Measurements from ENCODE around the gene ETF1. TPM values are rescaled to one million over a fixed set of nuclear protein-coding genes. Genes with fewer than 3 reads are reported as not detected.

Gene ETF1
- total RNA-seq, 4 donors from 2014 or later = 39.8 to 66.6 (median 54.1) TPM

DNA sequence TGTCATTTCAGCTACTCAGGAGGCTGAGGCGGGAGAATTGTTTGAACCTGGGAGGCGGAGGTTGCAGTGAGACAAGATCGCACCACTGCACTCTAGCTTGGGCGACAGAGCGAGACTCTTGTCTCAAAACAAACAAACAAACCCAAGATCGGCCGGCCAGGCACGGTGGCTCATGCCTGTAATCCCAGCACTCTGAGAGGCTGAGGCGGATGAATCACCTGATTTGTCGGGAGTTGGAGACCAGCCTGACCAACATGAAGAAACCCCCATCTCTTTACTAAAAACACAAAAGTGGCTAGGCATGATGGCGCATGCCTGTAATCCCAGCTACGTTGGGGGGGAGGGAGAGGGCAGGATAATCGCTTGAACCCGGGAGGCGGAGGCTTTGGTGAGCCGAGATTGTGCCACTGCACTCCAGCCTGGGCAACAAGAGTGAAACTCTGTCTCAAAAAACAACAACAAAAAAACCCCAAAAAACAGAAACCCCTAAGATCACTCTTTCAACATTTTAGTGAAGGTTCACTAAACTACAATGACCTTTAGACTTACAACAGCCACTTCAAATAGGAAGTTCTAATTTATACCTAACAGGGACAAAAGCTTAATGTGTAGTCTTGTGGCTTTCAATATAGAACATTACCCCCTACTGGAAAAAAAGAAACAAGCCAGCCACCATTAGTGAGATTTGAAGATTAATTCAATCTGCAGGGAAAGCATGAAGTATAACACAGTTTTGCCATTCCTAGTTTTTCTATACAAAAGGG, 25.2 kb upstream of the ETF1 start:
- H3K36me3 ChIP-seq = peaks cover 0 to 85% (median 41%) of the 10 kb centered on the region in 4 donors
- H3K9me3 ChIP-seq = no peaks in the 10 kb centered on the region
- WGBS, 2 donors (ENCODE audit: low coverage in 1 of 2) = 89 to 94% methylated on average over 6 to 16 of the region's 16 CpGs
- H3K27me3 ChIP-seq = no peaks in the 10 kb centered on the region
- H3K4me3 ChIP-seq = no peak overlapping the region
- peaks cover 0 to 22% (median 0%) of the 10 kb centered on the region in 4 donors for H3K4me1 ChIP-seq
- TF ChIP-seq POLR2AphosphoS5 (IDR thresholded peaks at IDR 0.05) = no peak
- TF ChIP-seq, protein P1, sequence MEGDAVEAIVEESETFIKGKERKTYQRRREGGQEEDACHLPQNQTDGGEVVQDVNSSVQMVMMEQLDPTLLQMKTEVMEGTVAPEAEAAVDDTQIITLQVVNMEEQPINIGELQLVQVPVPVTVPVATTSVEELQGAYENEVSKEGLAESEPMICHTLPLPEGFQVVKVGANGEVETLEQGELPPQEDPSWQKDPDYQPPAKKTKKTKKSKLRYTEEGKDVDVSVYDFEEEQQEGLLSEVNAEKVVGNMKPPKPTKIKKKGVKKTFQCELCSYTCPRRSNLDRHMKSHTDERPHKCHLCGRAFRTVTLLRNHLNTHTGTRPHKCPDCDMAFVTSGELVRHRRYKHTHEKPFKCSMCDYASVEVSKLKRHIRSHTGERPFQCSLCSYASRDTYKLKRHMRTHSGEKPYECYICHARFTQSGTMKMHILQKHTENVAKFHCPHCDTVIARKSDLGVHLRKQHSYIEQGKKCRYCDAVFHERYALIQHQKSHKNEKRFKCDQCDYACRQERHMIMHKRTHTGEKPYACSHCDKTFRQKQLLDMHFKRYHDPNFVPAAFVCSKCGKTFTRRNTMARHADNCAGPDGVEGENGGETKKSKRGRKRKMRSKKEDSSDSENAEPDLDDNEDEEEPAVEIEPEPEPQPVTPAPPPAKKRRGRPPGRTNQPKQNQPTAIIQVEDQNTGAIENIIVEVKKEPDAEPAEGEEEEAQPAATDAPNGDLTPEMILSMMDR (IDR thresholded peaks at IDR 0.05) = no peak
- TF ChIP-seq POLR2A (IDR thresholded peaks at IDR 0.05) = no peak
- no peak for TF ChIP-seq EP300 (IDR thresholded peaks at IDR 0.05; ENCODE audit: low read depth)
- H3K27ac ChIP-seq = no peak overlapping the region
- intact Hi-C loops (cut with DNase I; ENCODE audit: low total_unique reads) = no loop called here
- DNase-seq = no peak
- in situ Hi-C loops (cut with MboI; ENCODE audit: low pct_ligation_motif_present in 1 of 4, low pct_unique_long_range_greater_than_20kb in 1 of 4, low sequenced_read_pairs in 3 of 4) = no loop called here

DNA sequence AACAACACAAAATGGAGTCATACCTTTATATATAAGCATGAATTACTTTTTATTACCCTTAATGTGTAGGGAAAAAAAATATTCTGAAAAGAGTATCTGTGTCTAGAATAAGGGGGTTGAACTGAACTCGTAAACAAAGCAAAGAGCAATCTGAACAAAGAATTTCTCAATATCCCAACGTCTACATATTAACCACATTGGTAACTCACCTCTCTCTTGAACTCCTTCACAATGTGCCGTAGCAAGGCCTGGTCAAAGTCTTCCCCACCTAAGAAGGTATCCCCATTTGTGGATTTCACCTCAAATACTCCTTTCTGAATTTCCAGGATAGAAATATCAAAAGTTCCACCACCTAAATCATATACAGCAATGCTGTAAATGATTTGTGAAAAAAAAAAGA, 23.8 kb upstream of the ETF1 start:
- H3K27me3 ChIP-seq = no peaks in the 10 kb centered on the region
- intact Hi-C loops (cut with DNase I; ENCODE audit: low total_unique reads) = no loop called here
- in situ Hi-C loops (cut with MboI; ENCODE audit: low pct_ligation_motif_present in 1 of 4, low pct_unique_long_range_greater_than_20kb in 1 of 4, low sequenced_read_pairs in 3 of 4) = no loop called here
- no peak overlapping the region for H3K4me3 ChIP-seq
- DNase-seq = no peak
- peaks cover 0 to 72% (median 34%) of the 10 kb centered on the region in 4 donors for H3K36me3 ChIP-seq
- H3K27ac ChIP-seq = no peak overlapping the region
- H3K4me1 ChIP-seq = peaks cover 0 to 13% (median 0%) of the 10 kb centered on the region in 4 donors
- H3K9me3 ChIP-seq = no peaks in the 10 kb centered on the region
- WGBS, 2 donors (ENCODE audit: low coverage in 1 of 2) = 80 to 82% methylated on average over 3 of the region's 3 CpGs
- TF ChIP-seq POLR2A (IDR thresholded peaks at IDR 0.05) = no peak
- TF ChIP-seq, protein P1 (IDR thresholded peaks at IDR 0.05) = no peak
- TF ChIP-seq EP300 (IDR thresholded peaks at IDR 0.05; ENCODE audit: low read depth) = no peak
- TF ChIP-seq POLR2AphosphoS5 (IDR thresholded peaks at IDR 0.05) = no peak

DNA sequence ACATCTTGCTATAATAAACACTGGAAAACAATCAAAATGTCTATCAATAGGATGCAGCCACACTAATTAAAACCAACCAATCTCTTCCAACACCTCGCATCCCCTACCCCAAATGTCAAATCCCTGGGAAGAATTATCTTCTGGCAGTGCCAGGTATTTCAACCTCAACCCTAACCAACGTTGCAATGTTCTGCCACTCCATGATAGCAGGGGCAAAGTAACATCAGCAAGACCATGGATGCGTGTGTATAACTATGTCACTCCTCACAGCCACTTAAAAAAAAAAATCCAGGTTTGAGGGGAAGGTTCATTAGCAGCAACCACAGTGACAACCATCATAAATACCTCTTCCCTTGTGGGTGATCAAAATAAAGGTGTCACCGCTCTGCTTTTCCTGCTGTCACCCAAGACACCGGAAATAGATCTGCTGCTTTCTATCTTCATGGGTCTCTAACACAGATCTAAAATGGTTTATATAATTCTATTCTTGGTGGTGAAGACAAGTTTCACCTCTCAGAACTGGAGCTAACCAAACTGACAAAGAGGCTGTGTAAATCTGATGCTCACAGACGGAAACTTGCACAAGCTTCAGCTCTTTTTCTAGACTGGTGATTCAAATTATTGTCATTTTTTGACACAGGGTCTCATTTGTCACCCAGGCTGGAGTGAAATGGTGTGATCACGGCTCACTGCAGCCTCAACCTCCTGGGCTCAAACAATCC, 22.2 kb upstream of the ETF1 start:
- Histone ChIP-seq H3K4me1 (peaks cover 0 to 13% (median 0%) of the 10 kb centered on the region in 4 donors), H3K4me3 (no peak overlapping the region), H3K36me3 (peaks cover under 1 to 75% (median 40%) of the 10 kb centered on the region in 4 donors), H3K9me3 (no peaks in the 10 kb centered on the region), H3K27ac (peak overlapping the region in 1 of 4 donors; percentile 2), H3K27me3 (no peaks in the 10 kb centered on the region)
- in situ Hi-C loops (cut with MboI; ENCODE audit: low pct_ligation_motif_present in 1 of 4, low pct_unique_long_range_greater_than_20kb in 1 of 4, low sequenced_read_pairs in 3 of 4) (no loop called here), intact Hi-C loops (cut with DNase I; ENCODE audit: low total_unique reads) (no loop called here)
- WGBS, 2 donors (ENCODE audit: low coverage in 1 of 2) = 77 to 98% methylated on average over 5 to 7 of the region's 7 CpGs
- no peak for DNase-seq
- TF ChIP-seq, protein P1 (IDR thresholded peaks at IDR 0.05) = no peak
- TF ChIP-seq POLR2A (IDR thresholded peaks at IDR 0.05) (no peak), EP300 (IDR thresholded peaks at IDR 0.05; ENCODE audit: low read depth) (no peak), POLR2AphosphoS5 (IDR thresholded peaks at IDR 0.05) (no peak)

DNA sequence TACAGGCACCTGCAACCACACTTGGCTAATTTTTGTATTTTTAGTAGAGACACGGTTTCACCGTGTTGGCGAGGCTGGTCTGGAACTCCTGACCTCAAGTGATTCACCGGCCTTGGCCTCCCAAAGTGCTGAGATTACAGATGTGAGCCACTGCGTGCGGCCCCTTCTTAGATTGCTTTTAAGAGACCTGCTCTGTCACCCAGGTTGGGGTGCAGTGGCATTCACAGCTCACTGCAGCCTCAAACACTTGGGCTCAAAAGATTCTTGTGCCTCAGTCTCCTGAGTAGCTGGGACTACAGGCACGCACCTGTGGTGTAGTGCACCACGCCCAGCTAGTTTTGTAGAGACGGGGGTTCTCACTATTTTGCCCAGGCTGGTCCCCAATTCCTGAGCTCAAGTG, 21.2 kb upstream of the ETF1 start:
- no peak overlapping the region for H3K27ac ChIP-seq
- WGBS, 2 donors (ENCODE audit: low coverage in 1 of 2) = 80% methylated on average over 9 of the region's 9 CpGs; no CpG with 5 or more reads in 1 of the 2 donors
- in situ Hi-C loops (cut with MboI; ENCODE audit: low pct_ligation_motif_present in 1 of 4, low pct_unique_long_range_greater_than_20kb in 1 of 4, low sequenced_read_pairs in 3 of 4) = no loop called here
- no peak overlapping the region for H3K4me3 ChIP-seq
- peaks cover 0 to 75% (median 40%) of the 10 kb centered on the region in 4 donors for H3K36me3 ChIP-seq
- TF ChIP-seq POLR2AphosphoS5 (IDR thresholded peaks at IDR 0.05) = no peak
- TF ChIP-seq, protein P1 (IDR thresholded peaks at IDR 0.05) = no peak
- no peak for TF ChIP-seq EP300 (IDR thresholded peaks at IDR 0.05; ENCODE audit: low read depth)
- no peak for TF ChIP-seq POLR2A (IDR thresholded peaks at IDR 0.05)
- no peaks in the 10 kb centered on the region for H3K9me3 ChIP-seq
- intact Hi-C loops (cut with DNase I; ENCODE audit: low total_unique reads) = no loop called here
- H3K4me1 ChIP-seq = peaks cover 0 to 13% (median 0%) of the 10 kb centered on the region in 4 donors
- no peaks in the 10 kb centered on the region for H3K27me3 ChIP-seq
- no peak for DNase-seq
